ENCODE data around the gene ENO1.

Gene ENO1

DNA sequence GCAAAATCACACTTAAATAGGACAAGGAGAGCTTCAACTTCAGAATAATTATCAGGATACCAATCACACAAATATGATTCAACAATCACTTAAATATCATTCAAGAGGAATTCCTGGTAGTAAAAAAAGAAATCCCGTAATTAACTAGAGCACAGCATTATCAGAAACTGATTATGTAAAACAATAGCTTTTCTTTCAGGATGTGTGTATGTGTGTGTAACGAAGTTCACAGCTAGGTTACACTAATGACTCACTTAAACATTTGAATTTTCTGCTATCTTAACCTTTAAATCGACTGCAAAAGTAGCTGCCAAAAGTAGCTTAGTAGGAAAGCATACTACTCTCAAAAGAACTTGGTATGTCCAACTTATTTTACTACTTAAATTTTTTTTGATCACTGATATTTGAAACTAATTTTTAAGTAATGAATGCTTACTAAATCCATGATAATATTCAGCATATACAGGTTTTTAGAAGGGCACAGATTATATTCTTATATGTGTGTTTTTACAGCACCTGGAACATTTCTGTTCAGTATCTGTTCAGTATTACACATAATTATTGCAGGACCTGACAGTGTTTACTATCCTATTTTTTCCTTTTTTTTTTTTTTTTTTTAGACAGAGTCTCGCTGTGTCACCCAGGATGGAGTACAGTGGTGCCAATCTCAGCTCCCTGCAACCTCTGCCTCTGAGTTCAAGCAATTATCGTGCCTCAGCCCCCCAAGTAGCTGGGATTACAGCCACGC is 65.3 kb downstream of the ENO1 start:
- no peak for DNase-seq

GRCh38 chr1:8812081-8812480 is 66.4 kb downstream of the ENO1 start:
- DNase-seq: no peak
